Ishikawa (cell line): ENCODE data around the gene ZNF169.

ENCODE experiments used
- CEBPB ChIP-seq: IDR thresholded peaks from 2 replicates; pipeline ENCODE4 v1.6.1; 2012
- CREB1 ChIP-seq: IDR thresholded peaks from 2 replicates; pipeline ENCODE4 v1.6.1; 2012; ENCODE audit warnings: low read depth
- EP300 ChIP-seq: IDR thresholded peaks from 2 replicates; pipeline ENCODE4 v1.6.1; 2012; ENCODE audit warnings: borderline replicate concordance
- FOXM1 ChIP-seq: IDR thresholded peaks from 2 replicates; pipeline ENCODE4 v1.6.1; 2012; ENCODE audit warnings: low read depth, borderline replicate concordance
- RAD21 ChIP-seq: IDR thresholded peaks from 2 replicates; pipeline ENCODE4 v1.6.1; 2012; ENCODE audit warnings: low read depth
- TAF1 ChIP-seq: IDR thresholded peaks from 2 replicates; pipeline ENCODE4 v1.6.1; 2012; ENCODE audit warnings: low read depth, mild to moderate bottlenecking
- YY1 ChIP-seq: IDR thresholded peaks from 2 replicates; pipeline ENCODE4 v1.6.1; 2012; ENCODE audit warnings: low read depth
- TF ChIP-seq, protein P1 (sequence below): IDR thresholded peaks from 2 replicates; pipeline ENCODE4 v1.6.1; 2012; ENCODE audit warnings: low read depth, mild to moderate bottlenecking
- TF ChIP-seq, protein P2 (sequence below): IDR thresholded peaks from 2 replicates; pipeline ENCODE4 v1.6.1; 2012
- TF ChIP-seq, protein P3 (sequence below): IDR thresholded peaks from 2 replicates; pipeline ENCODE4 v1.6.1; 2012

DNA sequence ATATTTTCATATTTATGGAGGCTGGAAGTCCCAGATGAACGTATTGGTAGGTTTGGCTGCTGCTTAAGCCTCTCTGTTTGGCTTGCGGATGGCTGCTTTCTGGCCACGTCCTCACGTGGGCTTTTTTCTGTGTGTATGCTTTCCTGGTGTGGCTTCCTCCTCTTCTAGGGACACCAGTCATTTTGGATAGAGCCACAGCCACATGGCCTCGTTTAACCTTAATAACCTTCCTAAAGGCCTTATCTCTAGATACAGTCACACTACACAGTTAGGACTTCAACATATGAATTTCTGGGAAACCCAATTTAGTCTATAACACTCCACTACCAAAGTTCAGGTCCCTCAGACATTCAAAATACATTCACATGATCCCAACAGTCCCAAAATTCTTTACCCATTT is 42.5 kb downstream of the ZNF169 start:
- TF ChIP-seq, protein P1, sequence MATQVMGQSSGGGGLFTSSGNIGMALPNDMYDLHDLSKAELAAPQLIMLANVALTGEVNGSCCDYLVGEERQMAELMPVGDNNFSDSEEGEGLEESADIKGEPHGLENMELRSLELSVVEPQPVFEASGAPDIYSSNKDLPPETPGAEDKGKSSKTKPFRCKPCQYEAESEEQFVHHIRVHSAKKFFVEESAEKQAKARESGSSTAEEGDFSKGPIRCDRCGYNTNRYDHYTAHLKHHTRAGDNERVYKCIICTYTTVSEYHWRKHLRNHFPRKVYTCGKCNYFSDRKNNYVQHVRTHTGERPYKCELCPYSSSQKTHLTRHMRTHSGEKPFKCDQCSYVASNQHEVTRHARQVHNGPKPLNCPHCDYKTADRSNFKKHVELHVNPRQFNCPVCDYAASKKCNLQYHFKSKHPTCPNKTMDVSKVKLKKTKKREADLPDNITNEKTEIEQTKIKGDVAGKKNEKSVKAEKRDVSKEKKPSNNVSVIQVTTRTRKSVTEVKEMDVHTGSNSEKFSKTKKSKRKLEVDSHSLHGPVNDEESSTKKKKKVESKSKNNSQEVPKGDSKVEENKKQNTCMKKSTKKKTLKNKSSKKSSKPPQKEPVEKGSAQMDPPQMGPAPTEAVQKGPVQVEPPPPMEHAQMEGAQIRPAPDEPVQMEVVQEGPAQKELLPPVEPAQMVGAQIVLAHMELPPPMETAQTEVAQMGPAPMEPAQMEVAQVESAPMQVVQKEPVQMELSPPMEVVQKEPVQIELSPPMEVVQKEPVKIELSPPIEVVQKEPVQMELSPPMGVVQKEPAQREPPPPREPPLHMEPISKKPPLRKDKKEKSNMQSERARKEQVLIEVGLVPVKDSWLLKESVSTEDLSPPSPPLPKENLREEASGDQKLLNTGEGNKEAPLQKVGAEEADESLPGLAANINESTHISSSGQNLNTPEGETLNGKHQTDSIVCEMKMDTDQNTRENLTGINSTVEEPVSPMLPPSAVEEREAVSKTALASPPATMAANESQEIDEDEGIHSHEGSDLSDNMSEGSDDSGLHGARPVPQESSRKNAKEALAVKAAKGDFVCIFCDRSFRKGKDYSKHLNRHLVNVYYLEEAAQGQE: no peak
- TF ChIP-seq CEBPB (no peak), TAF1 (no peak), FOXM1 (no peak), YY1 (no peak), EP300 (no peak), RAD21 (no peak), CREB1 (no peak)
- TF ChIP-seq, protein P2, sequence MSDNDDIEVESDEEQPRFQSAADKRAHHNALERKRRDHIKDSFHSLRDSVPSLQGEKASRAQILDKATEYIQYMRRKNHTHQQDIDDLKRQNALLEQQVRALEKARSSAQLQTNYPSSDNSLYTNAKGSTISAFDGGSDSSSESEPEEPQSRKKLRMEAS: no peak
- TF ChIP-seq, protein P3, sequence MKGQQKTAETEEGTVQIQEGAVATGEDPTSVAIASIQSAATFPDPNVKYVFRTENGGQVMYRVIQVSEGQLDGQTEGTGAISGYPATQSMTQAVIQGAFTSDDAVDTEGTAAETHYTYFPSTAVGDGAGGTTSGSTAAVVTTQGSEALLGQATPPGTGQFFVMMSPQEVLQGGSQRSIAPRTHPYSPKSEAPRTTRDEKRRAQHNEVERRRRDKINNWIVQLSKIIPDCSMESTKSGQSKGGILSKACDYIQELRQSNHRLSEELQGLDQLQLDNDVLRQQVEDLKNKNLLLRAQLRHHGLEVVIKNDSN: no peak
